D721Med (cell line): ENCODE measurements around the gene B4GALT5.

Experiments used
- DNase-seq: peaks from one replicate; pipeline ENCODE4 v3.0.0; 2011; ENCODE audit warnings: low spot score; ENCODE audit not compliant: insufficient read length
- FAIRE-seq: peaks from 2 replicates; lab custom pipeline; 2011; peaks lifted over from hg19 to GRCh38; lab: Jason Lieb, UNC
- CTCF ChIP-seq: IDR thresholded peaks from 2 replicates; pipeline ENCODE4 v1.5.1; 2012; ENCODE audit warnings: mild to moderate bottlenecking, control low read depth; ENCODE audit not compliant: insufficient read depth; ENCODE audit errors: missing control alignments

B4GALT5 gene

GRCh38 chr20:49608752-49609670, 104.7 kb downstream of the B4GALT5 start:
- TF ChIP-seq CTCF = peak; percentile 78
- peak; percentile 63 for DNase-seq
- FAIRE-seq = no peak

GRCh38 chr20:49607568-49607967, 106.1 kb downstream of the B4GALT5 start:
- FAIRE-seq = no peak
- no peak for DNase-seq
- no peak for TF ChIP-seq CTCF

GRCh38 chr20:49603209-49603627, 110.5 kb downstream of the B4GALT5 start:
- DNase-seq (no peak), FAIRE-seq (no peak)
- no peak for TF ChIP-seq CTCF

GRCh38 chr20:49602345-49603208, 111.1 kb downstream of the B4GALT5 start:
- no peak for DNase-seq
- FAIRE-seq = no peak
- TF ChIP-seq CTCF = no peak

GRCh38 chr20:49601153-49601924, 112.3 kb downstream of the B4GALT5 start:
- TF ChIP-seq CTCF = no peak
- DNase-seq = no peak
- FAIRE-seq = no peak

GRCh38 chr20:49599746-49600113, 113.9 kb downstream of the B4GALT5 start:
- DNase-seq = no peak
- no peak for FAIRE-seq
- no peak for TF ChIP-seq CTCF
